HCT116 (cell line): ENCODE measurements around the gene ITGA11. TPM values are rescaled to one million over a fixed set of nuclear protein-coding genes. Genes with fewer than 3 reads are reported as not detected.

Experiments used
- ATAC-seq: fragments of 200-7000 bp; cut with Tn5 transposase; 2 replicates; pipeline ENCODE4 v1.9.1; 2020; ENCODE audit warnings: mild to moderate bottlenecking, moderate library complexity
- BruUV-seq: library from RNA; stranded (reverse); fragments of 400-500 nt; replicated peaks from 2 replicates; lab custom pipeline; 2021; lab: Mats Ljungman, UMichigan
- CTCF ChIA-PET: fragments of 300-600 bp; sonication (Branson Sonifier 250); formaldehyde crosslinking; loops from one replicate; lab custom pipeline; 2021; ENCODE audit warnings: antibody characterized with exemption; lab: Charles Lee
- POLR2A ChIA-PET: fragments of 300-600, 350-600 bp; sonication (Branson Sonifier 250); formaldehyde crosslinking; loops from one replicate; lab custom pipeline; 2021; ENCODE audit warnings: antibody characterized with exemption; lab: Charles Lee
- RAD21 ChIA-PET, 2 experiments: fragments of 300-600 bp; sonication (Branson Sonifier 250); formaldehyde crosslinking; loops; one replicate each; lab custom pipeline; 2023; ENCODE audit warnings: low total read pairs in 2 of 2; ENCODE audit not compliant: uncharacterized antibody in 2 of 2, unreplicated experiment in 2 of 2, low non-redundant PET in 1 of 2; lab: Charles Lee
- DNase-seq: peaks from one replicate; pipeline ENCODE4 v3.0.0-alpha.2; 2010; ENCODE audit warnings: low read depth, low spot score
- H2AFZ ChIP-seq: fragments of 200-600 bp; shearing (Covaris generic), sonication (generic); 2 replicates; pipeline ENCODE4 v1.6.1; 2017; ENCODE audit warnings: low read depth, mixed run types, mixed read lengths, antibody characterized with exemption, low read length; ENCODE audit not compliant: poor library complexity, severe bottlenecking
- H3K27ac ChIP-seq: 2 replicates; pipeline ENCODE4 v1.5.1; 2012; ENCODE audit warnings: low read depth, low read length
- H3K27me3 ChIP-seq: fragments of 200-600 bp; sonication (generic); 2 replicates; pipeline ENCODE4 v1.6.1; 2016; ENCODE audit warnings: mixed run types, low read length, mixed read lengths; ENCODE audit not compliant: insufficient read depth
- H3K36me3 ChIP-seq, 2 experiments: fragments of 200-500 bp in 1 of 2; fragments of 200-600 bp in 1 of 2; sonication (Bioruptor generic) in 1 of 2; sonication (generic) in 1 of 2; 2 replicates each; pipeline versions ENCODE4 v1.5.1 to v1.6.1; 2014 to 2016; ENCODE audit warnings: low read length in 2 of 2, inconsistent platforms in 1 of 2, mixed read lengths in 1 of 2, mixed run types in 1 of 2; ENCODE audit not compliant: insufficient read depth in 2 of 2, control insufficient read depth in 1 of 2
- H3K4me1 ChIP-seq, 2 experiments: fragments of 200-600 bp in 1 of 2; sonication (generic) in 1 of 2; 2 replicates each; pipeline versions ENCODE4 v1.5.1 to v1.6.1; 2012 to 2017; ENCODE audit warnings: low read length in 2 of 2, inconsistent platforms in 1 of 2, mild to moderate bottlenecking in 1 of 2, mixed read lengths in 1 of 2, mixed run types in 1 of 2, moderate library complexity in 1 of 2; ENCODE audit not compliant: insufficient read depth in 2 of 2, control insufficient read depth in 1 of 2
- H3K4me2 ChIP-seq: fragments of 200-600 bp; sonication (generic); 2 replicates; pipeline ENCODE4 v1.6.1; 2017; ENCODE audit warnings: mixed run types, low read length, mixed read lengths
- H3K4me3 ChIP-seq, 2 experiments: fragments of 200-600 bp in 1 of 2; sonication (generic) in 1 of 2; replicated peaks in 1 of 2; 2 replicates each; pipeline ENCODE4 v1.5.1; 2011 to 2016; ENCODE audit warnings: low read length in 2 of 2, control low read depth in 1 of 2, low read depth in 1 of 2, mild to moderate bottlenecking in 1 of 2, mixed read lengths in 1 of 2, mixed run types in 1 of 2
- H3K79me2 ChIP-seq: fragments of 200-600 bp; sonication (generic); 2 replicates; pipeline ENCODE4 v1.6.1; 2017; ENCODE audit warnings: mild to moderate bottlenecking, mixed run types, low read length, moderate library complexity, mixed read lengths; ENCODE audit not compliant: insufficient read depth
- H3K9ac ChIP-seq: fragments of 200-600 bp; sonication (generic); 2 replicates; pipeline ENCODE4 v1.6.1; 2016; ENCODE audit warnings: low read length, mixed read lengths
- H3K9me2 ChIP-seq: fragments of 200-600 bp; sonication (generic), shearing (Covaris generic); 2 replicates; pipeline ENCODE4 v1.6.1; 2017; ENCODE audit warnings: mixed run types, mild to moderate bottlenecking, moderate library complexity; ENCODE audit not compliant: insufficient read depth
- H3K9me3 ChIP-seq, 2 experiments: fragments of 200-500 bp in 1 of 2; fragments of 200-600 bp in 1 of 2; sonication (Bioruptor generic) in 1 of 2; sonication (generic) in 1 of 2; 2 replicates each; pipeline ENCODE4 v1.6.1; 2014 to 2017; ENCODE audit warnings: low read length in 2 of 2, mixed read lengths in 2 of 2, inconsistent platforms in 1 of 2, low read depth in 1 of 2, mild to moderate bottlenecking in 1 of 2, mixed run types in 1 of 2, moderate library complexity in 1 of 2; ENCODE audit not compliant: control insufficient read depth in 1 of 2, insufficient read depth in 1 of 2
- H4K20me1 ChIP-seq: fragments of 200-600 bp; sonication (generic), shearing (Covaris generic); 2 replicates; pipeline ENCODE4 v1.6.1; 2017; ENCODE audit warnings: mixed run types, mild to moderate bottlenecking, moderate library complexity; ENCODE audit not compliant: insufficient read depth
- ATF3 ChIP-seq: IDR thresholded peaks from 2 replicates; pipeline ENCODE4 v1.6.1; 2012
- CTCF ChIP-seq, 3 experiments: fragments of 200-600 bp in 1 of 3; sonication (generic) in 1 of 3; IDR thresholded peaks in 2 of 3; conservative IDR thresholded peaks in 1 of 3; 2 replicates each; pipeline ENCODE4 v1.5.1; 2012 to 2017; ENCODE audit warnings: low read depth in 2 of 3, low read length in 2 of 3, antibody characterized with exemption in 1 of 3, borderline replicate concordance in 1 of 3, control low read depth in 1 of 3, mild to moderate bottlenecking in 1 of 3, mixed read lengths in 1 of 3, mixed run types in 1 of 3, moderate library complexity in 1 of 3; ENCODE audit not compliant: insufficient read depth in 1 of 3
- EZH2 ChIP-seq: fragments of 200-600 bp; sonication (generic); IDR thresholded peaks from 2 replicates; pipeline ENCODE4 v1.6.1; 2017; ENCODE audit warnings: antibody characterized with exemption, mixed run types
- JUND ChIP-seq: IDR thresholded peaks from 2 replicates; pipeline ENCODE4 v1.6.1; 2012
- MAX ChIP-seq: IDR thresholded peaks from 2 replicates; pipeline ENCODE4 v1.6.1; 2012
- POLR2A ChIP-seq: IDR thresholded peaks from 2 replicates; pipeline ENCODE4 v1.7.0; 2011; ENCODE audit warnings: borderline replicate concordance; ENCODE audit not compliant: insufficient read depth, insufficient read length; ENCODE audit errors: extremely low read depth
- POLR2AphosphoS5 ChIP-seq: IDR thresholded peaks from 2 replicates; pipeline ENCODE4 v1.6.1; 2011; ENCODE audit warnings: mild to moderate bottlenecking, low read depth, low read length, moderate library complexity
- RAD21 ChIP-seq: IDR thresholded peaks from 2 replicates; pipeline ENCODE4 v1.6.1; 2012; ENCODE audit warnings: low read depth, mild to moderate bottlenecking
- REST ChIP-seq: IDR thresholded peaks from 2 replicates; pipeline ENCODE4 v1.6.1; 2012; ENCODE audit warnings: low read depth
- SRF ChIP-seq: IDR thresholded peaks from 2 replicates; pipeline ENCODE4 v1.6.1; 2012; ENCODE audit warnings: low read depth
- ZBTB33 ChIP-seq: IDR thresholded peaks from 2 replicates; pipeline ENCODE4 v1.6.1; 2011; ENCODE audit warnings: mild to moderate bottlenecking, low read length, moderate library complexity; ENCODE audit not compliant: insufficient replicate concordance; ENCODE audit errors: extremely low read depth
- ZNF274 ChIP-seq: fragments of 200-500 bp; sonication (Bioruptor generic); IDR thresholded peaks from 2 replicates; pipeline ENCODE4 v1.6.1; 2014; ENCODE audit warnings: mild to moderate bottlenecking, low read depth, low read length, inconsistent platforms
- intact Hi-C: fragments of 100-400 bp; cut with micrococcal nuclease; formaldehyde crosslinking; loops from 2 replicates; pipeline ENCODE4 v1.10.0; 2022
- total RNA-seq: library from RNA; stranded (reverse); gene quantifications from one replicate; pipeline ENCODE4 v1.2.1, GENCODE V29; 2021; ENCODE audit not compliant: unreplicated experiment

ITGA11 gene
- total RNA-seq, 1 experiment from 2014 or later, result not detected

GRCh38 chr15:68471541-68471940 lies 39.6 kb upstream of the ITGA11 start:
- no peak for DNase-seq
- intact Hi-C loops, result no loop called here
- ATAC-seq, result no peak
- H3K27me3 ChIP-seq, result no peaks in the 10 kb centered on the region
- H3K4me3 ChIP-seq, result no peak overlapping the region
- H2AFZ ChIP-seq, result no peak overlapping the region
- H3K9ac ChIP-seq, result no peak overlapping the region
- no peaks in the 10 kb centered on the region for H3K4me1 ChIP-seq
- H3K4me2 ChIP-seq, result no peak overlapping the region
- H4K20me1 ChIP-seq, result no peaks in the 10 kb centered on the region
- H3K36me3 ChIP-seq, result no peaks in the 10 kb centered on the region
- BruUV-seq, result no TSS peak
- no peaks in the 10 kb centered on the region for H3K9me2 ChIP-seq
- POLR2A ChIA-PET, result no interaction called here
- no peak for TF ChIP-seq RAD21
- TF ChIP-seq CTCF (IDR thresholded peaks at IDR 0.05 in 2 of 3, conservative IDR thresholded peaks at IDR 0.05 in 1 of 3; ENCODE audit: borderline replicate concordance in 1 of 3, insufficient read depth in 1 of 3, low read depth in 2 of 3, low read length in 2 of 3), result no peak
- TF ChIP-seq MAX, result no peak
- no peak for TF ChIP-seq ATF3
- no peak for TF ChIP-seq POLR2A
- TF ChIP-seq ZNF274, result no peak
- no peak for TF ChIP-seq EZH2
- TF ChIP-seq JUND, result no peak
- TF ChIP-seq ZBTB33, result no peak
- TF ChIP-seq REST, result no peak
- TF ChIP-seq POLR2AphosphoS5, result no peak
- TF ChIP-seq SRF, result no peak
- H3K9me3 ChIP-seq, result no peaks in the 10 kb centered on the region
- RAD21 ChIA-PET, result no interaction called here
- H3K27ac ChIP-seq, result no peak overlapping the region
- H3K79me2 ChIP-seq, result no peaks in the 10 kb centered on the region
- CTCF ChIA-PET, result no interaction called here
